HEK293 (cell line): ENCODE measurements around the gene TRMU.

ENCODE experiments used
- CTCF ChIA-PET: fragments of 350-600 bp; formaldehyde crosslinking; extraction: SDS; loops from one replicate; lab custom pipeline; 2021; ENCODE audit warnings: antibody characterized with exemption; lab: Yijun Ruan, JAX
- POLR2A ChIA-PET: fragments of 300-600 bp; formaldehyde crosslinking; extraction: SDS; loops from one replicate; lab custom pipeline; 2020; ENCODE audit warnings: antibody characterized with exemption, inconsistent platforms; lab: Yijun Ruan, JAX
- H3K27ac ChIP-seq: fragments of 200-500 bp; sonication (Bioruptor generic); 2 replicates; pipeline ENCODE4 v1.5.1; 2014; ENCODE audit warnings: low read depth, low read length, control low read depth, inconsistent platforms; ENCODE audit errors: extremely low read depth
- H3K36me3 ChIP-seq, 2 experiments: fragments of 200-500 bp in 1 of 2; sonication (Bioruptor generic) in 1 of 2; 1 replicate in 1 of 2; 2 replicates in 1 of 2; pipeline ENCODE4 v1.5.1; 2014 to 2017; ENCODE audit warnings: inconsistent platforms in 2 of 2, low read length in 2 of 2; ENCODE audit not compliant: control insufficient read depth in 2 of 2, insufficient read depth in 1 of 2
- H3K4me1 ChIP-seq: fragments of 200-500 bp; sonication (Bioruptor generic); 2 replicates; pipeline ENCODE4 v1.5.1; 2014; ENCODE audit warnings: mild to moderate bottlenecking, low read length, inconsistent platforms; ENCODE audit not compliant: control insufficient read depth, insufficient read depth
- H3K4me3 ChIP-seq: 2 replicates; pipeline ENCODE4 v1.5.1; 2011; ENCODE audit warnings: low read depth, mild to moderate bottlenecking, control low read depth, low read length, moderate library complexity
- H3K9me3 ChIP-seq: fragments of 200-500 bp; sonication (Bioruptor generic); 2 replicates; pipeline ENCODE4 v1.5.1; 2014; ENCODE audit warnings: low read depth, low read length, inconsistent platforms; ENCODE audit not compliant: control insufficient read depth, insufficient read depth
- PRDM4 ChIP-seq: fragments of 450-650 bp; formaldehyde crosslinking; IDR thresholded peaks from 2 replicates; pipeline ENCODE4 v1.5.1; 2017; ENCODE audit warnings: missing biosample characterization, missing genetic modification characterization
- REST ChIP-seq: fragments of 450-650 bp; formaldehyde crosslinking; IDR thresholded peaks from 2 replicates; pipeline ENCODE4 v1.5.1; 2016; ENCODE audit warnings: missing biosample characterization, missing genetic modification characterization
- ZBTB6 ChIP-seq: fragments of 450-650 bp; formaldehyde crosslinking; IDR thresholded peaks from 2 replicates; pipeline ENCODE4 v1.5.1; 2017; ENCODE audit warnings: missing biosample characterization, missing genetic modification characterization
- ZFHX2 ChIP-seq: fragments of 450-650 bp; formaldehyde crosslinking; conservative IDR thresholded peaks from 2 replicates; pipeline ENCODE4 v1.5.1; 2016; ENCODE audit warnings: missing biosample characterization, missing genetic modification characterization
- ZNF274 ChIP-seq, 2 experiments: fragments of 200-500 bp in 1 of 2; fragments of 450-650 bp in 1 of 2; sonication (Bioruptor generic) in 1 of 2; formaldehyde crosslinking in 1 of 2; IDR thresholded peaks; 2 replicates each; pipeline versions ENCODE4 v1.5.1 to v1.6.1; 2014 to 2016; ENCODE audit warnings: borderline replicate concordance in 1 of 2, inconsistent platforms in 1 of 2, low read length in 1 of 2, missing biosample characterization in 1 of 2, missing genetic modification characterization in 1 of 2
- ZNF473 ChIP-seq: fragments of 450-650 bp; formaldehyde crosslinking; IDR thresholded peaks from 2 replicates; pipeline ENCODE4 v1.5.1; 2017; ENCODE audit warnings: missing biosample characterization, missing genetic modification characterization
- ZNF48 ChIP-seq: fragments of 450-650 bp; formaldehyde crosslinking; IDR thresholded peaks from 2 replicates; pipeline ENCODE4 v1.5.1; 2016; ENCODE audit warnings: missing biosample characterization, missing genetic modification characterization
- ZNF501 ChIP-seq: fragments of 450-650 bp; formaldehyde crosslinking; IDR thresholded peaks from 2 replicates; pipeline ENCODE4 v1.5.1; 2016; ENCODE audit warnings: missing biosample characterization, missing genetic modification characterization
- ZNF560 ChIP-seq: fragments of 450-650 bp; formaldehyde crosslinking; IDR thresholded peaks from 2 replicates; pipeline ENCODE4 v1.5.1; 2017; ENCODE audit warnings: missing biosample characterization, missing genetic modification characterization, borderline replicate concordance
- ZNF670 ChIP-seq: fragments of 450-650 bp; formaldehyde crosslinking; IDR thresholded peaks from 2 replicates; pipeline ENCODE4 v1.5.1; 2016; ENCODE audit warnings: missing biosample characterization, missing genetic modification characterization, low read depth
- ZNF677 ChIP-seq: fragments of 450-650 bp; IDR thresholded peaks from 2 replicates; pipeline ENCODE4 v1.5.0; 2018; ENCODE audit warnings: missing biosample characterization, mild to moderate bottlenecking, missing genetic modification characterization, moderate library complexity
- ZNF692 ChIP-seq: fragments of 450-650 bp; formaldehyde crosslinking; IDR thresholded peaks from 2 replicates; pipeline ENCODE4 v1.5.1; 2016; ENCODE audit warnings: missing biosample characterization, missing genetic modification characterization
- TF ChIP-seq, protein P1 (sequence below): fragments of 450-650 bp; formaldehyde crosslinking; IDR thresholded peaks from 2 replicates; pipeline ENCODE4 v1.5.1; 2017; ENCODE audit warnings: missing biosample characterization, missing genetic modification characterization
- TF ChIP-seq, protein P2 (sequence below): fragments of 450-650 bp; formaldehyde crosslinking; IDR thresholded peaks from 2 replicates; pipeline ENCODE4 v1.5.1; 2016; ENCODE audit warnings: missing biosample characterization, missing genetic modification characterization, borderline replicate concordance

TRMU gene

GRCh38 chr22:46356496-46357480, 21.3 kb downstream of the TRMU start (continued):
- TF ChIP-seq ZNF677 (tag by site-specific recombination) (no peak), ZBTB6 (tag by site-specific recombination) (no peak), REST (no peak), ZNF670 (no peak), ZNF692 (no peak), ZNF48 (no peak)
- TF ChIP-seq, protein P1, sequence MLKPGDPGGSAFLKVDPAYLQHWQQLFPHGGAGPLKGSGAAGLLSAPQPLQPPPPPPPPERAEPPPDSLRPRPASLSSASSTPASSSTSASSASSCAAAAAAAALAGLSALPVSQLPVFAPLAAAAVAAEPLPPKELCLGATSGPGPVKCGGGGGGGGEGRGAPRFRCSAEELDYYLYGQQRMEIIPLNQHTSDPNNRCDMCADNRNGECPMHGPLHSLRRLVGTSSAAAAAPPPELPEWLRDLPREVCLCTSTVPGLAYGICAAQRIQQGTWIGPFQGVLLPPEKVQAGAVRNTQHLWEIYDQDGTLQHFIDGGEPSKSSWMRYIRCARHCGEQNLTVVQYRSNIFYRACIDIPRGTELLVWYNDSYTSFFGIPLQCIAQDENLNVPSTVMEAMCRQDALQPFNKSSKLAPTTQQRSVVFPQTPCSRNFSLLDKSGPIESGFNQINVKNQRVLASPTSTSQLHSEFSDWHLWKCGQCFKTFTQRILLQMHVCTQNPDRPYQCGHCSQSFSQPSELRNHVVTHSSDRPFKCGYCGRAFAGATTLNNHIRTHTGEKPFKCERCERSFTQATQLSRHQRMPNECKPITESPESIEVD (tag by site-specific recombination), result no peak

GRCh38 chr22:46357711-46358520, 22.4 kb downstream of the TRMU start:
- CTCF ChIA-PET, result interaction anchor here (0.5 to 1.6 kb wide), 4 partner anchors 10 to 185 kb away, joined by 4 to 6 read pairs (median 4); no protein-coding TSS in a partner anchor
- no peak overlapping the region for H3K27ac ChIP-seq
- no peaks in the 10 kb centered on the region for H3K9me3 ChIP-seq
- H3K4me1 ChIP-seq, result peaks cover 2% of the 10 kb centered on the region; the same call in 1 of the 2 replicates
- no peak overlapping the region for H3K4me3 ChIP-seq
- peaks cover 0 to 89% of the 10 kb centered on the region in 2 experiments; a peak in 2 of 3 replicates for H3K36me3 ChIP-seq
- POLR2A ChIA-PET, result interaction anchor here (0.5 kb wide), 1 partner anchor 112 kb away, joined by 7 read pairs; no protein-coding TSS in a partner anchor
- TF ChIP-seq, protein P2, sequence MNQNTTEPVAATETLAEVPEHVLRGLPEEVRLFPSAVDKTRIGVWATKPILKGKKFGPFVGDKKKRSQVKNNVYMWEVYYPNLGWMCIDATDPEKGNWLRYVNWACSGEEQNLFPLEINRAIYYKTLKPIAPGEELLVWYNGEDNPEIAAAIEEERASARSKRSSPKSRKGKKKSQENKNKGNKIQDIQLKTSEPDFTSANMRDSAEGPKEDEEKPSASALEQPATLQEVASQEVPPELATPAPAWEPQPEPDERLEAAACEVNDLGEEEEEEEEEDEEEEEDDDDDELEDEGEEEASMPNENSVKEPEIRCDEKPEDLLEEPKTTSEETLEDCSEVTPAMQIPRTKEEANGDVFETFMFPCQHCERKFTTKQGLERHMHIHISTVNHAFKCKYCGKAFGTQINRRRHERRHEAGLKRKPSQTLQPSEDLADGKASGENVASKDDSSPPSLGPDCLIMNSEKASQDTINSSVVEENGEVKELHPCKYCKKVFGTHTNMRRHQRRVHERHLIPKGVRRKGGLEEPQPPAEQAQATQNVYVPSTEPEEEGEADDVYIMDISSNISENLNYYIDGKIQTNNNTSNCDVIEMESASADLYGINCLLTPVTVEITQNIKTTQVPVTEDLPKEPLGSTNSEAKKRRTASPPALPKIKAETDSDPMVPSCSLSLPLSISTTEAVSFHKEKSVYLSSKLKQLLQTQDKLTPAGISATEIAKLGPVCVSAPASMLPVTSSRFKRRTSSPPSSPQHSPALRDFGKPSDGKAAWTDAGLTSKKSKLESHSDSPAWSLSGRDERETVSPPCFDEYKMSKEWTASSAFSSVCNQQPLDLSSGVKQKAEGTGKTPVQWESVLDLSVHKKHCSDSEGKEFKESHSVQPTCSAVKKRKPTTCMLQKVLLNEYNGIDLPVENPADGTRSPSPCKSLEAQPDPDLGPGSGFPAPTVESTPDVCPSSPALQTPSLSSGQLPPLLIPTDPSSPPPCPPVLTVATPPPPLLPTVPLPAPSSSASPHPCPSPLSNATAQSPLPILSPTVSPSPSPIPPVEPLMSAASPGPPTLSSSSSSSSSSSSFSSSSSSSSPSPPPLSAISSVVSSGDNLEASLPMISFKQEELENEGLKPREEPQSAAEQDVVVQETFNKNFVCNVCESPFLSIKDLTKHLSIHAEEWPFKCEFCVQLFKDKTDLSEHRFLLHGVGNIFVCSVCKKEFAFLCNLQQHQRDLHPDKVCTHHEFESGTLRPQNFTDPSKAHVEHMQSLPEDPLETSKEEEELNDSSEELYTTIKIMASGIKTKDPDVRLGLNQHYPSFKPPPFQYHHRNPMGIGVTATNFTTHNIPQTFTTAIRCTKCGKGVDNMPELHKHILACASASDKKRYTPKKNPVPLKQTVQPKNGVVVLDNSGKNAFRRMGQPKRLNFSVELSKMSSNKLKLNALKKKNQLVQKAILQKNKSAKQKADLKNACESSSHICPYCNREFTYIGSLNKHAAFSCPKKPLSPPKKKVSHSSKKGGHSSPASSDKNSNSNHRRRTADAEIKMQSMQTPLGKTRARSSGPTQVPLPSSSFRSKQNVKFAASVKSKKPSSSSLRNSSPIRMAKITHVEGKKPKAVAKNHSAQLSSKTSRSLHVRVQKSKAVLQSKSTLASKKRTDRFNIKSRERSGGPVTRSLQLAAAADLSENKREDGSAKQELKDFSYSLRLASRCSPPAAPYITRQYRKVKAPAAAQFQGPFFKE (tag by site-specific recombination), result no peak
- no peak for TF ChIP-seq ZNF560 (tag by site-specific recombination)
- TF ChIP-seq ZNF473 (tag by site-specific recombination), result no peak
- no peak for TF ChIP-seq ZNF501
- TF ChIP-seq ZFHX2 (tag by site-specific recombination), result peak; percentile 56; the same call in 1 of the 2 replicates
- TF ChIP-seq ZNF274 (IDR thresholded peaks at IDR 0.05; ENCODE audit: low read length), result no peak
- TF ChIP-seq ZNF274 (tag by site-specific recombination; IDR thresholded peaks at IDR 0.05; ENCODE audit: borderline replicate concordance), result no peak
- TF ChIP-seq PRDM4, result no peak
